ENCODE data around the gene ZNF784.

ZNF784 gene

GRCh38 chr19:55638864-55639359, 14.5 kb upstream of the ZNF784 start:
- TF ChIP-seq, protein P1, sequence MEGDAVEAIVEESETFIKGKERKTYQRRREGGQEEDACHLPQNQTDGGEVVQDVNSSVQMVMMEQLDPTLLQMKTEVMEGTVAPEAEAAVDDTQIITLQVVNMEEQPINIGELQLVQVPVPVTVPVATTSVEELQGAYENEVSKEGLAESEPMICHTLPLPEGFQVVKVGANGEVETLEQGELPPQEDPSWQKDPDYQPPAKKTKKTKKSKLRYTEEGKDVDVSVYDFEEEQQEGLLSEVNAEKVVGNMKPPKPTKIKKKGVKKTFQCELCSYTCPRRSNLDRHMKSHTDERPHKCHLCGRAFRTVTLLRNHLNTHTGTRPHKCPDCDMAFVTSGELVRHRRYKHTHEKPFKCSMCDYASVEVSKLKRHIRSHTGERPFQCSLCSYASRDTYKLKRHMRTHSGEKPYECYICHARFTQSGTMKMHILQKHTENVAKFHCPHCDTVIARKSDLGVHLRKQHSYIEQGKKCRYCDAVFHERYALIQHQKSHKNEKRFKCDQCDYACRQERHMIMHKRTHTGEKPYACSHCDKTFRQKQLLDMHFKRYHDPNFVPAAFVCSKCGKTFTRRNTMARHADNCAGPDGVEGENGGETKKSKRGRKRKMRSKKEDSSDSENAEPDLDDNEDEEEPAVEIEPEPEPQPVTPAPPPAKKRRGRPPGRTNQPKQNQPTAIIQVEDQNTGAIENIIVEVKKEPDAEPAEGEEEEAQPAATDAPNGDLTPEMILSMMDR (IDR thresholded peaks at IDR 0.05; ENCODE audit: low read depth, low read length): peak; percentile 49
- no peak overlapping the region for H3K4me3 ChIP-seq (replicated peaks in 1 of 2; ENCODE audit: low read depth in 2 of 2, low read length in 2 of 2)
- DNase-seq (ENCODE audit: low read depth in 2 of 2): peak; percentile 38 to 55

GRCh38 chr19:55637534-55637933, 13.2 kb upstream of the ZNF784 start:
- DNase-seq (ENCODE audit: low read depth in 2 of 2): no peak
- H3K4me3 ChIP-seq (replicated peaks in 1 of 2; ENCODE audit: low read depth in 2 of 2, low read length in 2 of 2): no peak overlapping the region
- TF ChIP-seq, protein P1 (IDR thresholded peaks at IDR 0.05; ENCODE audit: low read depth, low read length): no peak

DNA sequence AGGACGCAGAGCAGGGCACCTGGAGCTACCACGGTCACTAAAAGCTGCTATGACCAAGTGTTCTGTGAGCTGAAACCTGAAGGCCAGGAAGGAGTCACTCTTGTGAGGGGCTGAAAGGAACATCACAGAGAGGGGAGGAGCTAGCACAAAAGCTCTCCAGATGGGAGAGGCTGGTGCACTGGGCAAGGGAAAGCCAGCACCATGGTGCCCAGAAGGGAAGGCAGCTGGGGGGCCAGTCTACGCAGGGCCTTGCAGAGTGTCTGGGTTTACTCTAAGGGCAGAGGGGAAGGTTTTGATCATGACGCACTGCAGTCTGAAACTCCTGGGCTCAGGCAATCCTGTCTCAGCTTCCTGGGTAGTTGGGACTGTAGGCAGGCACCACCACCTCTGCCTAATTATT, 12.4 kb upstream of the ZNF784 start:
- no peak overlapping the region for H3K4me3 ChIP-seq (replicated peaks in 1 of 2; ENCODE audit: low read depth in 2 of 2, low read length in 2 of 2)
- TF ChIP-seq, protein P1 (IDR thresholded peaks at IDR 0.05; ENCODE audit: low read depth, low read length): no peak
- DNase-seq (ENCODE audit: low read depth in 2 of 2): no peak

GRCh38 chr19:55635856-55636440, 11.6 kb upstream of the ZNF784 start:
- peak overlapping the region; percentile 79 to 87 for H3K4me3 ChIP-seq (replicated peaks in 1 of 2; ENCODE audit: low read depth in 2 of 2, low read length in 2 of 2)
- no peak for DNase-seq (ENCODE audit: low read depth in 2 of 2)
- TF ChIP-seq, protein P1 (IDR thresholded peaks at IDR 0.05; ENCODE audit: low read depth, low read length): no peak

DNA sequence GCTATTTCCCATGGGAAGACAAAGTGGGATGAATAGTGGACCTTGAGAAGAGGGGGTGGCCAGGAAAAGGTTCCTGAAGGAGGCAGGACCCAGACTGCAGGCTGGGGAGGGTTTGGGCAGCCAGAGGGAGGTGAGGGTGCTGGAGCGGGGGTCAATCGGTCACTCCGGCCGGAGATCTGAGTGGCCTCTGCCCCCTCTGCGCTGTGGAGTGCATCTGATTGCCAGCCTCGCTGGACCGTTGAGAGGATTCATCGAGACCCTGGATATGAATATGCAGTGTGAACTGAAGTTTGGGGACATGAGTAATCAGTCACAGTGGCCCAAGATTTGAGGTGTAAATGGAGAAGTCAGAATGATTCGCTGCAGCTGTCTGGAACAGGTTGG, 11.0 kb upstream of the ZNF784 start:
- DNase-seq (ENCODE audit: low read depth in 2 of 2): no peak
- TF ChIP-seq, protein P1 (IDR thresholded peaks at IDR 0.05; ENCODE audit: low read depth, low read length): no peak
- H3K4me3 ChIP-seq (replicated peaks in 1 of 2; ENCODE audit: low read depth in 2 of 2, low read length in 2 of 2): peak overlapping the region; percentile 79 to 87

DNA sequence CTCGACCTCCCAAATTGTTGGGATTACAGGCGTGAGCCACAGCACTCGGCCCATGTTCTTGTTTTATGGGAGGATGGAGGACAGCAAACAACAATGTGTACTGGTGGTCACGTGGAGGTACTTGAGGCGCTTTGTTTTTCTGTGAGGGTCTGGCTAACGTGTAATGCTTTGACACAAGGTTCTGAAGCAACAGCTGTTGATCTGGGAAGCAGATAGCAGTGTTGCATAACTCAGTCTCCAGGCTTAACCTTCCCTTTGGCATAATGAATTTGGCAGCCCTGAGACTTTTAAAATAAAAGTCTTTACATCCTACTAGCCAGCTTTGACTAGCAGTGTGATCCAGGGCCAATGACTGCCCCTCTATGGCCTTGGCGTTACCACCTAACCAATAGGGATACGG, 9.5 kb upstream of the ZNF784 start:
- no peak overlapping the region for H3K4me3 ChIP-seq (replicated peaks in 1 of 2; ENCODE audit: low read depth in 2 of 2, low read length in 2 of 2)
- TF ChIP-seq, protein P1 (IDR thresholded peaks at IDR 0.05; ENCODE audit: low read depth, low read length): no peak
- DNase-seq (ENCODE audit: low read depth in 2 of 2): no peak

- no peak overlapping the region for H3K4me3 ChIP-seq (replicated peaks in 1 of 2; ENCODE audit: low read depth in 2 of 2, low read length in 2 of 2)
- peak; percentile 98 to 99 for DNase-seq (ENCODE audit: low read depth in 2 of 2)
- TF ChIP-seq, protein P1 (IDR thresholded peaks at IDR 0.05; ENCODE audit: low read depth, low read length): peak; percentile 81
Observed at GRCh38 chr19:55632463-55632834, 8.1 kb upstream of the ZNF784 start.
